Bronchial epithelial cell (primary cell): ENCODE data around the gene TRAPPC6A. TPM values are rescaled to one million over a fixed set of nuclear protein-coding genes. Genes with fewer than 3 reads are reported as not detected.

Source experiments
- DNase-seq: peaks from one replicate; pipeline ENCODE4 v3.0.0-alpha.2; 2010; ENCODE audit warnings: low read depth
- FAIRE-seq: peaks from 2 replicates; lab custom pipeline; 2011; peaks lifted over from hg19 to GRCh38; lab: Jason Lieb, UNC
- H3K27me3 ChIP-seq: 2 replicates; pipeline ENCODE4 v1.5.1; 2011; ENCODE audit warnings: low read length; ENCODE audit not compliant: control insufficient read depth, insufficient read depth
- H3K36me3 ChIP-seq: 2 replicates; pipeline ENCODE4 v1.5.1; 2011; ENCODE audit warnings: low read length; ENCODE audit not compliant: control insufficient read depth, insufficient read depth
- H3K4me3 ChIP-seq: 2 replicates; pipeline ENCODE4 v1.5.1; 2011; ENCODE audit warnings: mild to moderate bottlenecking, low read depth, low read length, control low read depth
- CTCF ChIP-seq: IDR thresholded peaks from 2 replicates; pipeline ENCODE4 v1.5.1; 2011; ENCODE audit warnings: mild to moderate bottlenecking, moderate library complexity, low read length, control low read depth, inconsistent platforms; ENCODE audit not compliant: insufficient read depth, severe bottlenecking
- total RNA-seq: library from RNA; depleted of rRNA; stranded (reverse); fragments of >200 nt; gene quantifications from 2 replicates; pipeline ENCODE4 v1.2.1, GENCODE V29; 2014

TRAPPC6A gene
- total RNA-seq, 1 donor from 2014 or later = 24.5 TPM

DNA sequence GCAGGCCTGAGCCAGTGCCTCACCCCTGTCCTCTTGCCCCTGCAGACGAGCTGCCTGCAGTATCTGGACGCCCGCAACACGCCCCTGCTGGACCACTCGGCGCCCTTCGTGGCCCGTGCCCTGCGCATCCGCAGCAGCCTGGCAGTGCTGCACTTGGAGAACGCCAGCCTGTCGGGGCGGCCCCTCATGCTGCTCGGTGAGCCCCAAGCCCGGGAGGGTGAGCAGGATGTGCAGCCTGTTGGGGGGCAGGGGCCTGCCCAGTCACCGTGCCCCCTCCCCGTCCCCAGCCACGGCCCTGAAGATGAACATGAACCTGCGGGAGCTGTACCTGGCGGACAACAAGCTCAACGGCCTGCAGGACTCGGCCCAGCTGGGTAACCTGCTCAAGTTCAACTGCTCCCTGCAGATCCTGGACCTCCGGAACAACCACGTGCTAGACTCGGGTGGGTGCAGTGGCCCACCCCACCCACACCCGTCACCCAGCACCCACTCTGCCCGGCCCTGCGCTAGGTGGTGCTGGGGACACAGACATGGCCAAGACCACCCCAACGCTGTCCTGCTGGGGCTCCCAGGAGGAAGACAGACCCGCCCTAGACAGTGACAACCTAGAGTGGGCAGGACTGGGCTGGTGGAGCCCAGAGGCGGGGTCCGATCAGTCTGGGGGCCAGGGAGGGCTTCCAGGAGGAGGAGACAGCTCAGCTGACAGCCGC is 35.9 kb downstream of the TRAPPC6A start:
- Histone ChIP-seq H3K4me3 (no peak overlapping the region), H3K27me3 (no peaks in the 10 kb centered on the region), H3K36me3 (peaks cover 6% of the 10 kb centered on the region)
- TF ChIP-seq CTCF = no peak
- no peak for DNase-seq
- no peak for FAIRE-seq

DNA sequence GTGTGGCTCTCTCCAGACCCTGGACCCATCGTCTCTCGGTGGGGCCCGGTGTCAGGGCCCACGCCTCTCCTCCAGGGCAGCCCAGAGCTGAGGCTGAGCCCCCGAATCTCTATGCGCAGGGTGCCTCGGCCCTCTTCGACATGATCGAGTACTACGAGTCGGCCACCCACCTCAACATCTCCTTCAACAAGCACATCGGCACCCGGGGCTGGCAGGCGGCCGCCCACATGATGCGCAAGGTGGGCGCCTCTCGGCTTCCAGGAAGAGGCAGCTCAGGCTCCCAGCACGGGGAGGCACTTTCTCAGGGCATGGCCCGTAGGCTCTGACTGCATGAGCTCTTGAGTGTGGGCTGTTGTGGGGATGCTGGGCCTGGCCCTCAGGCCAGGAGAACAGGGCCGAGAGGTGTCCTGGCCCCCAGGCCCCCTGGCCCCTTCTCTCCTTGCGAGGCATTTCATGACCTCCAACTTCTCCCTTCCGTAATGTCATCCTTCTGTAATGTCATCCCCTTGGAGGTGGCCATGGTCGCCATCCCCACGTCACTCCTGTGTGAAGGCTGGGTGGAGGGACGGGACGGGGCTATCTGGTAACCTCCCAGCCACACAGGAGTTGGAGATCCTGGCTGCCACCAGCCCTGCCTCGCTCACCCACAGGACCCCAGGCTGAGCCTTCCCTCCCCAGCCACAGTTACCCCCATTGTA is 36.7 kb downstream of the TRAPPC6A start:
- Histone ChIP-seq H3K4me3 (no peak overlapping the region), H3K36me3 (peaks cover 6% of the 10 kb centered on the region), H3K27me3 (no peaks in the 10 kb centered on the region)
- DNase-seq = no peak
- TF ChIP-seq CTCF = no peak
- FAIRE-seq = no peak

DNA sequence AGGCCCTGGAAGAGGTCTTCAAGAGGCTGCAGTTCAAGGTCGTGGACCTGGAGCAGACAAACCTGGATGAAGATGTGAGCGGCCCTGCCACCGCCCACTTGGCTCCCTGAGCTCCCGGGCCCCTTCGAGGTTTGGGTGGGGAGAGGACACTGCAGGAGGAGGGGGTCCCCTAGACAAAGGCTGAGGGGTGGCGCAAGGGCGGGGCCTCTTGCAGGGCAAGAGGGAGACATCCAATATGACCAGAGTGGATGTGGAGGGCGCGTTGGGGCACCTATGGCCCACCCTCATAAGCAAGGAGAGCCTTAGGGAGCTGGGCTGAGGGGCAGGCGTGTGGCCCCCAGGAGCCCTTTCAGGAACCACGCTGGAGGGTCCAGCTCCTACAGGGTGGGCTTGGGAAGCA is 37.5 kb downstream of the TRAPPC6A start:
- TF ChIP-seq CTCF = no peak
- DNase-seq = no peak
- Histone ChIP-seq H3K4me3 (no peak overlapping the region), H3K27me3 (no peaks in the 10 kb centered on the region), H3K36me3 (peaks cover 6% of the 10 kb centered on the region)
- FAIRE-seq = no peak

DNA sequence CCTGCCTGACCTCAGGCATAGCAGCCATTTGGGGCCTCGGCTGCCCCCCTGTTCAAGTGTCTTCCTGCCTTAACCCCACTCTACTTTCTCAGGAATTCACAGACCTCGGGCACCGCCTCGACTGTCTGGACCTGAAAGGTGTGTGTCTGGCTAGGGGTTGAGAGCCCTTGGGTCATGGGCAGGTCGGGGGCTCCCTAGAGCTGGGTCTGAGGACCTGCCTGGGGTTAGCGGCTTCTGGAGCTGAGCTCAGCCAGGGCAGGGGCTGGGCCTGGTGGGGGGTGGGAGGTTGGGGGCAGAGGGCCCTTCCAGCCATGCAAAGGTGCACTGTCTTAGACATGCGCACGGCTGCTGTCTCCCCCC is 37.9 kb downstream of the TRAPPC6A start:
- FAIRE-seq = no peak
- no peak for DNase-seq
- Histone ChIP-seq H3K27me3 (no peaks in the 10 kb centered on the region), H3K4me3 (no peak overlapping the region), H3K36me3 (peaks cover 6% of the 10 kb centered on the region)
- TF ChIP-seq CTCF = no peak

GRCh38 chr19:45139286-45140143 is 38.5 kb downstream of the TRAPPC6A start:
- FAIRE-seq = no peak
- TF ChIP-seq CTCF = no peak
- no peaks in the 10 kb centered on the region for H3K27me3 ChIP-seq
- H3K4me3 ChIP-seq = no peak overlapping the region
- peaks cover 6% of the 10 kb centered on the region for H3K36me3 ChIP-seq
- no peak for DNase-seq
